SK-N-MC (cell line): Measurements from ENCODE around the gene GABRB2.

ENCODE experiments used
- EZH2 ChIP-seq: fragments of 200-600 bp; sonication (generic); IDR thresholded peaks from one replicate; pipeline ENCODE4 v1.6.1; 2017; ENCODE audit warnings: antibody characterized with exemption
- POLR2AphosphoS5 ChIP-seq: IDR thresholded peaks from 2 replicates; pipeline ENCODE4 v1.6.1; 2012; ENCODE audit warnings: mild to moderate bottlenecking, low read depth, low read length, borderline replicate concordance

GRCh38 chr5:161312882-161313281, 233.6 kb downstream of the GABRB2 start:
- TF ChIP-seq EZH2: no peak
- TF ChIP-seq POLR2AphosphoS5: no peak
